ENCODE data around the gene TRAM2.

- TF ChIP-seq CTCF (conservative IDR thresholded peaks at IDR 0.05) = no peak
- TF ChIP-seq ZFX (IDR thresholded peaks at IDR 0.05) = no peak
These were observed 35.7 kb downstream of the TRAM2 start for GRCh38 chr6:52541135-52541534.
